ENCODE results near the gene OR1C1. TPM values are rescaled to one million over a fixed set of nuclear protein-coding genes. Genes with fewer than 3 reads are reported as not detected.
"Not testable (repeated sequence)": the region's sequence is repeated elsewhere in the genome, so short reads cannot be mapped to it uniquely, and the experiment has no call there.

OR1C1 gene
- total RNA-seq: not detected
- not detected for polyA plus RNA-seq (ENCODE audit: insufficient read depth, low read depth, low replicate concordance)
- long read RNA-seq, donor 1: 0 reads
- long read RNA-seq, donor 2: 0 reads
- long read RNA-seq, donor 3: 0 reads
- long read RNA-seq, donor 4: 0 reads
- long read RNA-seq, donor 5: 0 reads
- long read RNA-seq, donor 6: 0 reads
- long read RNA-seq, donor 7: 0 reads
- long read RNA-seq, donor 8: 0 reads
- long read RNA-seq, donor 9: 0 reads
- long read RNA-seq, donor 10: 0 reads

- no peaks in the 10 kb centered on the region for H3K4me1 ChIP-seq (ENCODE audit: control insufficient read depth in 2 of 3, insufficient read depth in 2 of 3, low read depth in 1 of 3, low read length in 3 of 3)
- no peaks in the 10 kb centered on the region for H3K27me3 ChIP-seq (ENCODE audit: control insufficient read depth, insufficient read depth, low read length)
- no peak within 1 kb of the TSS for H3K27ac ChIP-seq (ENCODE audit: low read depth in 2 of 2, low read length in 2 of 2)
- DNase-seq (no peak), FAIRE-seq (no peak)
- TF ChIP-seq CTCF (IDR thresholded peaks at IDR 0.05; ENCODE audit: borderline replicate concordance, extremely low read depth, insufficient read depth): no peak
- H3K9ac ChIP-seq (ENCODE audit: low read length in 3 of 3): no peak within 1 kb of the TSS
- no peak within 1 kb of the TSS for H3K4me3 ChIP-seq (ENCODE audit: low read length in 3 of 3)
- intact Hi-C loops (cut with DNase I): no loop called here
- H3K36me3 ChIP-seq (ENCODE audit: control insufficient read depth in 2 of 3, insufficient read depth in 3 of 3, low read length in 3 of 3): no peaks in the 10 kb centered on the region
- H3K9me3 ChIP-seq (ENCODE audit: control insufficient read depth in 2 of 3, insufficient read depth in 1 of 3, low read length in 3 of 3): peaks cover 0 to 2% (median 0%) of the 10 kb centered on the region in 3 donors
These were observed at the start of gene OR1C1 for GRCh38 chr1:247760456-247760855. OR1C1 (minus strand) TSS chr1:247760556; CDS start chr1:247758406, 2,150 bp downstream.

- no peak for FAIRE-seq
These were observed 37.2 kb upstream of the OR1C1 start for GRCh38 chr1:247797518-247797917.

GRCh38 chr1:247769603-247770002 is 9.2 kb upstream of the OR1C1 start:
- Histone ChIP-seq H3K9ac (ENCODE audit: low read length in 3 of 3) (no peak overlapping the region), H3K36me3 (ENCODE audit: control insufficient read depth in 2 of 3, insufficient read depth in 3 of 3, low read length in 3 of 3) (no peaks in the 10 kb centered on the region), H3K4me3 (ENCODE audit: low read length in 3 of 3) (no peak overlapping the region), H3K27ac (ENCODE audit: low read depth in 2 of 2, low read length in 2 of 2) (no peak overlapping the region), H3K27me3 (ENCODE audit: control insufficient read depth, insufficient read depth, low read length) (no peaks in the 10 kb centered on the region), H3K9me3 (ENCODE audit: control insufficient read depth in 2 of 3, insufficient read depth in 1 of 3, low read length in 3 of 3) (no peaks in the 10 kb centered on the region), H3K4me1 (ENCODE audit: control insufficient read depth in 2 of 3, insufficient read depth in 2 of 3, low read depth in 1 of 3, low read length in 3 of 3) (no peaks in the 10 kb centered on the region)
- DNase-seq: no peak
- intact Hi-C loops (cut with DNase I): no loop called here
- FAIRE-seq: no peak
- TF ChIP-seq CTCF (IDR thresholded peaks at IDR 0.05; ENCODE audit: borderline replicate concordance, extremely low read depth, insufficient read depth): no peak

More at GRCh38 chr1:247797518-247797917, 37.2 kb upstream of the OR1C1 start:
- DNase-seq: no peak
- intact Hi-C loops (cut with DNase I): no loop called here
- H3K36me3 ChIP-seq (ENCODE audit: control insufficient read depth in 2 of 3, insufficient read depth in 3 of 3, low read length in 3 of 3): no peaks in the 10 kb centered on the region
- H3K27me3 ChIP-seq (ENCODE audit: control insufficient read depth, insufficient read depth, low read length): no peaks in the 10 kb centered on the region
- H3K9ac ChIP-seq (ENCODE audit: low read length in 3 of 3): no peak overlapping the region
- no peak overlapping the region for H3K27ac ChIP-seq (ENCODE audit: low read depth in 2 of 2, low read length in 2 of 2)
- H3K4me3 ChIP-seq (ENCODE audit: low read length in 3 of 3): no peak overlapping the region
- TF ChIP-seq CTCF (IDR thresholded peaks at IDR 0.05; ENCODE audit: borderline replicate concordance, extremely low read depth, insufficient read depth): no peak
- H3K4me1 ChIP-seq (ENCODE audit: control insufficient read depth in 2 of 3, insufficient read depth in 2 of 3, low read depth in 1 of 3, low read length in 3 of 3): no peaks in the 10 kb centered on the region
- H3K9me3 ChIP-seq (ENCODE audit: control insufficient read depth in 2 of 3, insufficient read depth in 1 of 3, low read length in 3 of 3): no peaks in the 10 kb centered on the region

GRCh38 chr1:247754311-247754710 is 6.0 kb downstream of the OR1C1 start:
- intact Hi-C loops (cut with DNase I); H3K27ac ChIP-seq (ENCODE audit: low read depth in 2 of 2, low read length in 2 of 2); H3K4me3 ChIP-seq (ENCODE audit: low read length in 3 of 3); H3K4me1 ChIP-seq (ENCODE audit: control insufficient read depth in 2 of 3, insufficient read depth in 2 of 3, low read depth in 1 of 3, low read length in 3 of 3); FAIRE-seq; H3K36me3 ChIP-seq (ENCODE audit: control insufficient read depth in 2 of 3, insufficient read depth in 3 of 3, low read length in 3 of 3); H3K9me3 ChIP-seq (ENCODE audit: control insufficient read depth in 2 of 3, insufficient read depth in 1 of 3, low read length in 3 of 3); H3K27me3 ChIP-seq (ENCODE audit: control insufficient read depth, insufficient read depth, low read length); H3K9ac ChIP-seq (ENCODE audit: low read length in 3 of 3); DNase-seq: not testable (repeated sequence)

Data from kidney (tissue), 22 donors.